Smooth muscle cell (in vitro differentiated cells): ENCODE results near the gene NUP214. TPM values are rescaled to one million over a fixed set of nuclear protein-coding genes. Genes with fewer than 3 reads are reported as not detected.

Experiments
- DNase-seq: peaks from one replicate; lab custom pipeline; 2025; ENCODE audit not compliant: unreplicated experiment; lab: John Stamatoyannopoulos, UW
- H2AFZ ChIP-seq: fragments of 200-600 bp; sonication (generic); 2 replicates; pipeline ENCODE4 v1.6.0; 2016; ENCODE audit warnings: antibody characterized with exemption, low read depth, mild to moderate bottlenecking
- H3F3A ChIP-seq: fragments of 200-600 bp; sonication (generic); 2 replicates; pipeline ENCODE4 v1.6.0; 2017; ENCODE audit warnings: antibody characterized with exemption, low read depth
- H3K27ac ChIP-seq: fragments of 200-600 bp; sonication (generic); 2 replicates; pipeline ENCODE4 v1.5.1; 2016; ENCODE audit warnings: low read depth, mild to moderate bottlenecking
- H3K27me3 ChIP-seq: fragments of 200-600 bp; sonication (generic); 2 replicates; pipeline ENCODE4 v1.6.1; 2016; ENCODE audit warnings: low read depth, mild to moderate bottlenecking
- H3K36me3 ChIP-seq: fragments of 200-600 bp; sonication (generic); 2 replicates; pipeline ENCODE4 v1.5.1; 2016; ENCODE audit warnings: low read depth
- H3K4me1 ChIP-seq: fragments of 200-600 bp; sonication (generic); 2 replicates; pipeline ENCODE4 v1.5.1; 2016; ENCODE audit warnings: low read depth
- H3K4me2 ChIP-seq: fragments of 200-600 bp; sonication (generic); 2 replicates; pipeline ENCODE4 v1.6.0; 2016; ENCODE audit warnings: mild to moderate bottlenecking
- H3K4me3 ChIP-seq: fragments of 200-600 bp; sonication (generic); 2 replicates; pipeline ENCODE4 v1.5.1; 2016; ENCODE audit warnings: mild to moderate bottlenecking
- H3K79me2 ChIP-seq: fragments of 200-600 bp; sonication (generic); 2 replicates; pipeline ENCODE4 v1.6.0; 2016; ENCODE audit warnings: low read depth, mild to moderate bottlenecking
- H3K9ac ChIP-seq: fragments of 200-600 bp; sonication (generic); 2 replicates; pipeline ENCODE4 v1.6.0; 2016; ENCODE audit warnings: low read depth
- H3K9me3 ChIP-seq: fragments of 200-600 bp; sonication (generic); replicated peaks from 2 replicates; pipeline ENCODE4 v1.5.1; 2016; ENCODE audit warnings: low read depth
- H4K20me1 ChIP-seq: fragments of 200-600 bp; sonication (generic); 2 replicates; pipeline ENCODE4 v1.6.0; 2016; ENCODE audit warnings: low read depth
- WGBS: methylation state at CpG from one replicate; pipeline ENCODE4 v1.1.7; 2016; ENCODE audit warnings: low lambda C conversion rate; 5-methylcytosine and 5-hydroxymethylcytosine counted together
- polyA plus RNA-seq: library from polyadenylated mRNA; unstranded; fragments of >200 nt; fragmentation: Nextera tagmentation; extraction: Ambion mirVana; gene quantifications from 2 replicates; pipeline ENCODE4 v1.2.1, GENCODE V29; 2016
- small RNA-seq: library from RNA; depleted of rRNA; stranded (forward); fragments of <200 nt; gene quantifications from one replicate; pipeline ENCODE3, GENCODE V24; 2014
- total RNA-seq: library from RNA; depleted of rRNA; stranded (reverse); fragments of >200 nt; gene quantifications from 2 replicates; pipeline ENCODE4 v1.2.3, GENCODE V29; 2014
- TF ChIP-seq, protein P1 (sequence below): fragments of 200-600 bp; sonication (generic); IDR thresholded peaks from 2 replicates; pipeline ENCODE4 v1.5.1; 2017; ENCODE audit warnings: borderline replicate concordance, mild to moderate bottlenecking, antibody characterized with exemption; ENCODE audit not compliant: insufficient read depth, poor library complexity, severe bottlenecking

The NUP214 gene
- total and polyA plus RNA-seq, 2 experiments from 2014 or later, result 13.9 to 44.7 TPM

DNA sequence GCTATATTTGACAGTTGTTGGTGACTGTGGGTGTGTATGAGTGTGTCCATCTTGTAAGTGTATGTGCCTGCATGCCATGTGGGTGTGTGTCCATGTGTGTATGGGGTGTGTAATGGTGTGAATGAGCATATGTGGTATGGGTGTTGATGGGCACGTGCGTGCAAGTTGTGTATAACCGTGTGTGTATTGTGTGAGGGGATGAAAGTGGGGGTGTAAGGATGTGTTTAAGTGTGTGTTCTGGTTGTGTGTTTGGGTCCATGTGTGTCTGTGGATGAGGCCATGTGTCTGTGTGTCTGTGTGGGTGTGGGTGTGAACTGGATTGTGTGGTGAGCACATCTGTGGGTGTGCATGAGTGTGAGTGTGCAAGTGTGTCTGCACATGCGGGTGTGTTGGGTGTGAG lies 156.8 kb downstream of the NUP214 start:
- H3K4me3 ChIP-seq, result no peak overlapping the region
- H3F3A ChIP-seq, result no peaks in the 10 kb centered on the region
- DNase-seq, result no peak
- H3K79me2 ChIP-seq, result no peaks in the 10 kb centered on the region
- no peak overlapping the region for H3K27ac ChIP-seq
- H3K4me1 ChIP-seq, result peaks cover 3% of the 10 kb centered on the region
- H2AFZ ChIP-seq, result no peak overlapping the region
- H3K4me2 ChIP-seq, result no peak overlapping the region
- no peaks in the 10 kb centered on the region for H4K20me1 ChIP-seq
- 87% methylated on average over 4 of the region's 4 CpGs for WGBS
- H3K36me3 ChIP-seq, result no peaks in the 10 kb centered on the region
- no peak overlapping the region for H3K9ac ChIP-seq
- H3K9me3 ChIP-seq, result no peaks in the 10 kb centered on the region
- TF ChIP-seq, protein P1, sequence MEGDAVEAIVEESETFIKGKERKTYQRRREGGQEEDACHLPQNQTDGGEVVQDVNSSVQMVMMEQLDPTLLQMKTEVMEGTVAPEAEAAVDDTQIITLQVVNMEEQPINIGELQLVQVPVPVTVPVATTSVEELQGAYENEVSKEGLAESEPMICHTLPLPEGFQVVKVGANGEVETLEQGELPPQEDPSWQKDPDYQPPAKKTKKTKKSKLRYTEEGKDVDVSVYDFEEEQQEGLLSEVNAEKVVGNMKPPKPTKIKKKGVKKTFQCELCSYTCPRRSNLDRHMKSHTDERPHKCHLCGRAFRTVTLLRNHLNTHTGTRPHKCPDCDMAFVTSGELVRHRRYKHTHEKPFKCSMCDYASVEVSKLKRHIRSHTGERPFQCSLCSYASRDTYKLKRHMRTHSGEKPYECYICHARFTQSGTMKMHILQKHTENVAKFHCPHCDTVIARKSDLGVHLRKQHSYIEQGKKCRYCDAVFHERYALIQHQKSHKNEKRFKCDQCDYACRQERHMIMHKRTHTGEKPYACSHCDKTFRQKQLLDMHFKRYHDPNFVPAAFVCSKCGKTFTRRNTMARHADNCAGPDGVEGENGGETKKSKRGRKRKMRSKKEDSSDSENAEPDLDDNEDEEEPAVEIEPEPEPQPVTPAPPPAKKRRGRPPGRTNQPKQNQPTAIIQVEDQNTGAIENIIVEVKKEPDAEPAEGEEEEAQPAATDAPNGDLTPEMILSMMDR, result no peak
- H3K27me3 ChIP-seq, result peaks cover 28% of the 10 kb centered on the region

DNA sequence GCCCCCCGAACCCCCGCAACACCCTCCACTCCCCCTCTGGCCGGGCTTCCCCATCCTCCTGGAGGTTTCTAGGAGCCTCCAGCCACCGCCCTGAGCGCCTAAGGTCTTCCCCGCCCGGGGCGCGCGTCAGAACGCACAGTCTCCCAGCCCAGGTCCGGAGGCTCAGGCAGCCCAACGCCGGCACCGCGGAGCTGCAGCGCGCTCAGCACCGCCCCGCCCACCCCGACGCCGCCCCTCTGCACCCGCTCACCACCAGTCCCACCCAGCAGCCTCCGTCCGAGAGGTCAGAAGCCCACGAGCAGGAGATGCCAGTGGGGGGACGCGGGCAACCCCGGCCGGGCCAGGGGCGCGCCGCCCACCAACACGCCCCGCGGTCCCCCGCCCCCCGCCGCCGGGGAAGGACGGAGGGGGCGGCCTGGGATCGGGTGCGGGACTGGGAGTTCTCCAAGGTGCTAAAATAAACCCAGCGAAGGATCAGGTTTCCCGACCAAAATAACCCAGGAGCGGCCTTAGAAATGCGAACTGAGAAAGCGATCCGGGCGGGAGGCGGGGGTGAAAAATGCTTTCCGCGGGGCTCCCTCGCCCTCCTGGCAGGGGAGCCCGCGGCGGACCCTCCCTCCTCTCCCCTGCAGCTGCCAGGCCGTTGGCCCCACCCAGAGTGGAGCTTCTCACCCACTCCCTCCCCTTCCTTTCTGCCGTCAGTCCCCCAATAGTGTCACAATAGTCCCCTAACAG lies 157.5 kb downstream of the NUP214 start:
- H3K4me3 ChIP-seq, result peak overlapping the region; percentile 28
- no peaks in the 10 kb centered on the region for H3K9me3 ChIP-seq
- H3K36me3 ChIP-seq, result no peaks in the 10 kb centered on the region
- H4K20me1 ChIP-seq, result no peaks in the 10 kb centered on the region
- H3K27ac ChIP-seq, result no peak overlapping the region
- TF ChIP-seq, protein P1, result no peak
- H3K4me2 ChIP-seq, result peak overlapping the region; percentile 80
- H3K9ac ChIP-seq, result no peak overlapping the region
- peaks cover 3% of the 10 kb centered on the region for H3K4me1 ChIP-seq
- H2AFZ ChIP-seq, result no peak overlapping the region
- WGBS, result 6% methylated on average over 11 of the region's 61 CpGs
- H3K79me2 ChIP-seq, result no peaks in the 10 kb centered on the region
- no peaks in the 10 kb centered on the region for H3F3A ChIP-seq
- peaks cover 28% of the 10 kb centered on the region for H3K27me3 ChIP-seq
- no peak for DNase-seq

Small RNA genes within 50 kb of the gene (small RNA-seq; reads per million reads assigned to genes)
- 0.08 reads per million for gene RNU6-881P

Other genes with a start within 250 kb of the NUP214 start
- gene QRFP, start 228.8 kb upstream of the NUP214 start, total RNA-seq, result not detected in 2 replicates
- 0.15 and 0.24 TPM in 2 replicates for gene QRFP, start 228.8 kb upstream of the NUP214 start, polyA plus RNA-seq
- gene FIBCD1, start 186.3 kb upstream of the NUP214 start, total RNA-seq, result 1.3 and 1.8 TPM in 2 replicates
- gene FIBCD1, start 186.3 kb upstream of the NUP214 start, polyA plus RNA-seq, result 2.4 and 4.7 TPM in 2 replicates
- gene LAMC3, start 116.4 kb upstream of the NUP214 start, total RNA-seq, result 21.3 and 26.9 TPM in 2 replicates
- 49.0 and 72.0 TPM in 2 replicates for gene LAMC3, start 116.4 kb upstream of the NUP214 start, polyA plus RNA-seq
- 1.6 and 3.1 TPM in 2 replicates for gene AIF1L, start 29.1 kb upstream of the NUP214 start, total RNA-seq
- 3.1 and 3.6 TPM in 2 replicates for gene AIF1L, start 29.1 kb upstream of the NUP214 start, polyA plus RNA-seq
- gene FAM78A, start 150.9 kb downstream of the NUP214 start, total RNA-seq, result 3.6 and 5.5 TPM in 2 replicates
- 3.3 and 4.2 TPM in 2 replicates for gene FAM78A, start 150.9 kb downstream of the NUP214 start, polyA plus RNA-seq
- gene PLPP7, start 164.1 kb downstream of the NUP214 start, total RNA-seq, result 0.94 and 4.2 TPM in 2 replicates
- 0.70 and 3.3 TPM in 2 replicates for gene PLPP7, start 164.1 kb downstream of the NUP214 start, polyA plus RNA-seq